Erythroblast (primary cell): Measurements from ENCODE around the gene SFXN5.

Source experiments
- GATA1 ChIP-seq: IDR thresholded peaks from 2 replicates; pipeline ENCODE4 v1.6.1; 2011; ENCODE audit warnings: low read depth, mild to moderate bottlenecking, control low read depth, low read length, moderate library complexity
- POLR2A ChIP-seq: IDR thresholded peaks from 2 replicates; pipeline ENCODE4 v1.6.1; 2011; ENCODE audit warnings: mild to moderate bottlenecking, low read length

- TF ChIP-seq POLR2A (no peak), GATA1 (no peak)
Observed at GRCh38 chr2:72921088-72921851, 150.2 kb downstream of the SFXN5 start.
